ENCODE results near the gene TGIF2.

TGIF2 gene

DNA sequence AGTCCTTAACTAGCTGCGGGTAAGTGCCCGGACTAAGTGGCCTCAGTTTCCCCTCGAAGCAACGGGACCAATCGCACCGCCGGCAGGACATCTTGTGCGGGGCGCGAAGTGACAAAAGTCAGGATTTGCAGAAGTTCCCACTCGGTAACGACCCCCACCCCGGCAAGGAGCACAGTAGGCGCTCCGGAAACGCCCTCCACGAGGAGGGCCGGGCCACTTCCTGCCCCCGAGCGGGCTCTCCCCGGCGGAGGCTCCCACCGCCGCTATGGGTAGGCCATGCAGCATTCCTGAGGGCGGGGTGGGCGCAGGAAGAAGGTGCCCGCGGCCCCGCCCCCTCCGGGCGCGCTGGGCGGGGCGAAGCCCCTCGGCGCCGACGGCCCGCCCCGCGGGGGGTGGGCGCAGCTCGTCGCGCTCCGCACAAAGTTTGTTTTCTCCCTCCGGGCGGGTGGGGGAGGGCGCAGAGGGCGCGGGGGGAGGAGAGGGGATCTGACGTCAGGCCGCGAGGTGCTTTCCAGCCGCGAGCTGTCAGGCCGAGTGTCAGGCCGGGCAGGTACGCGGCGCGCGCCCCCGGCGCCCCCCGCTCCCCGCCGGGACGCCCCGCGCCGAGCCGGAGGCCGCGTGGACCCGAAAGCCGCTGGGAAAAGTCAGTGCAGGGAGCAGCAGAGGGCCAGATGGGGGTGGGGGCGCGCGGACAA, at the start of gene TGIF2:
TGIF2 (plus strand) TSS at position 495 of the 695 bp plus-strand sequence. CDS start 5,178 bp downstream, outside the sequence.
- in situ Hi-C loops (cut with MboI; ENCODE audit: low sequenced_read_pairs), result no loop called here

DNA sequence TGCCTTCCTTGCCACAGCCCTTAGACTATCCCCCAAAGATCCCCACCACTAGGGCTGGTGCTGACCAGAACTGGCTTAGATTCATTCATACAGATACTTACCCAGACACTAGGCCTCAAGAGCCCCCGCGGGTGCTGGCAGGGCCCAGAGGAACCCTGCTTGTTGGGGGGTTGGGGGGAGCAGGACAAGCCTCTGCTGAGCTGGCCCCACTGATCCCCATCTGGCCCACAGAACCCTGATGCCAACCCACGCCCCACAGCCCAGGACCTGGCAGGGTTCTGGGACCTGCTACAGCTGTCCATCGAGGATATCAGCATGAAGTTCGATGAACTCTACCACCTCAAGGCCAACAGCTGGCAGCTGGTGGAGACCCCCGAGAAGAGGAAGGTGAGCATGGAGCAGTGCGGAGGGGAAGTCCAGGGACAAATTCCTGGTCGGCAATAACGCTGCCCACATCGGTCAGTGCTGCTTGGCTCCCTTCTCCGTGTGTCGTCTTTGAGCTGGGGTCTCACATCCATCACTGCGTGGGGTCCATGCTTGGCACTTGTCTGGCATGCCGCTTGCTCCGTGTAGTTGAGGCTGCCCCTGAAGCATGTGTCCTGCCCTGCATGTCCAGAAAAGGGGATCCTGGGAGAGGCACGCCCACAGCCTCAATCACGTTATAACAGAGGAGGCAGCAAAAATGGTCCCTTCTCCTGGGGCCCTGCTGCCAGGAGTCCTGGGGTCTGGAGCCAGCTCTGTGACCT, 47.6 kb upstream of the TGIF2 start:
- in situ Hi-C loops (cut with MboI; ENCODE audit: low sequenced_read_pairs), result no loop called here

DNA sequence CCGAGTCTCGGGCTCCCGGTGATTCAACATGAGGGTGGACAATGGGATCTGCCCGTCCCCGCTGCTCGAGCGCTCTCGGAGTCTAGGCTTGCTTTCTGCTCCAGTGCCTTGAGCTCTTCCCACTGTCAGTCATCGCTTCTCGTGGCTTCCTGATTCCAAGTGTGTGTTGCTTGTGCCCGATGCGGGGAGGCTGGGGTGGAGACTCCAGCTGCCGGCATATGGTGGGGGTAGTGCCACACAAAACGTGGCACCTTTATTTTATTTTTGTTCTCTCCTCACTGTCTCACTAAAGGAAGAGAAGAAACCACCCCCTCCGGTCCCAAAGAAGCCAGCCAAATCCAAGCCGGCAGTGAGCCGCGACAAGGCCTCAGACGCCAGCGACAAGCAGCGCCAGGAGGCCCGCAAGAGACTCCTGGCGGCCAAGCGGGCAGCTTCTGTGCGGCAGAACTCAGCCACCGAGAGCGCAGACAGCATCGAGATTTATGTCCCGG, 46.8 kb upstream of the TGIF2 start:
- in situ Hi-C loops (cut with MboI; ENCODE audit: low sequenced_read_pairs), result no loop called here

DNA sequence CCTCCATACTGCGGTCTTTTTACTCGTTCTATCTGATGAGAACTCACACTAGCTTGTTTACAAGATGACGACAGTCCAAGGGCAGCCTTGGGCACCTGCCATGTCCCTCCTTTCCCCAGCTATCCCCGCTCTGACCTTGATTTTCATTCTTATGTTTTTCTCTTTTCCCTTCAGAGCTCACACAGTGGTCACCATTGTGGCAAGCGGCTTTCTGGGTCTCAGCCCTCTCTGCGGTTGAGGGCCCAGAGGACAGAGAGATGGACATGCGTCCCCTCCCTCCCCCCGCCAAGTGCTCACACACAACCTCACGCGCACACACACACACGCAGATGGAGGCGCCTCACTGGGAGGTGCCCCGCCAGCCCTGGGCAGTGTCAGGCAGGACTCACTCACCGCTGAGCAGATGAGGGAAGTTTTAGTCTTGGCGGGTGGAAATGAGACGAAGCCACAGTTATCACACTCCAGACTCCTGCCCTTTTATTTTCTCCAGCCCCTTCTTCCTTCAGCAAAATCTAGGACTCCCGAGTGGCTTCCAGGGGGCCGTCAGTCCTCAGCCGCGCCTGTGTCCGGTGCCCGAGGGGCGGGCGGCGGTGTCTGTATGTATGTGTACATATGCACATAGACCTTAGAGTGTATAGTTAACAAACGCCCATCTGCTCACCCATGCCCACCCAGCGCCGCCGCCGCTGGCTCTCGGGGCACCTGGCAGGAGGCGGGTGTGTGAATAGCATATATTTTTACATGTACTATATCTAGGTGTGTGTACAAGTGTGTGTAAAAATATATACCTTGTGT, 45.9 kb upstream of the TGIF2 start:
- in situ Hi-C loops (cut with MboI; ENCODE audit: low sequenced_read_pairs), result no loop called here

DNA sequence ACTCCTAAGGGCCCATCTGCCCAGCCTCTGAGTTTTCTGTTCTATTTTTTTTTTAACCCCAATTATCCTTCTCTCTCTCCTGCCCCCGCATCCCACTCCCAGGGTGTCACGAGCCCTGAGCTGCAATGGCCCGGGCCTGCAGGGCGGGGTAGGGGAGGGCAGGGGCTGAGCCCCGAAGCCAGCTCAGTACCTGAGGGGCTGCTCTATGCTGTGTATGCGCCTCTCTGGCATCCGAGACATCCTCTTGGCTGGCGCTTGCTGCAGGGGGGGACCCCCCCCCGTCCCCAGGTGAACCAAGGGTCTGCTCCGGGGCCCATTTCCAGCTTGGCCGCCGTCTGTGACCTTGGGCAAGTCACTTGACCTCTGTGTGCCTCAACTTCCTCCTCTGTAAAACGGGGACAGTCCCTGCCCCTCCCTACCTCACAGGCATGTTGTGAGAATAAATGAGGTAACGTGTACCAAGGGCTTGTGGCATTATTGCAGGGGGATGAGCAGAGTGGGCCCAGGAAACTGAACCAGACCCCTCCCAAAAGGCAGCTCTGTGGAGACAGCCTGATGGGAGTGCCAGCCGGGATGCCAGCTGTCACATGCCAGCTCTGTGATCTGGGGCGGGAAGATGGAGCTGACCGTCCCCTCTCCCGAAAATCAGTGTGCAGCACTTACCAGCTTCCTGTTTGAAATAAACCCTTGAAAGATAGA, 45.1 kb upstream of the TGIF2 start:
- in situ Hi-C loops (cut with MboI; ENCODE audit: low sequenced_read_pairs), result no loop called here

DNA sequence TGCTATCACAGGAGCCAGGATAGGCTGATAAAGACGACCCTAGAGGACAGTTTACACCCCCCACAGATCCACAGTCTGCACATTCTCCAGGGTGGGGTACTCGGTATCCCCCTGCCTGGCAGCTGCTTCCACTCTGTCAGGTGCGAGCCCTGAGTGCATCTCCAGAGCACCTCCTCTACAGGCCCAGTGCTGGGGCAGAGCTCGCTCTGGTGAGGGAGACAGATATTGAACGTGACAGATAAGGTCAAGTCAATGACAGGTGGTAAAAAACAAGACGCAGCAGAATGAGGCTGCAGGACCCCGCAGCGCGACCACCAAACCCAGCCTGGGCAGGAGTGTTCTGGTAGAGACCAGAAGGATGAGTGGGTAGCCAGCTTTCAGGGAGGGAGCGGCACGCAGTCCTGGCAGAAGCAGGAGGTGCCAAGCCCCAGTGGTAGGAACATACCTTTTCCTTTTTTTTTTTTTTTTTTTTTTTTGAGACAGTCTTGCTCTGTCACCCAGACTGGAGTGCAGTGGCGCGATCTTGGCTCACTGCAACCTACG, 44.5 kb upstream of the TGIF2 start:
- in situ Hi-C loops (cut with MboI; ENCODE audit: low sequenced_read_pairs), result no loop called here

DNA sequence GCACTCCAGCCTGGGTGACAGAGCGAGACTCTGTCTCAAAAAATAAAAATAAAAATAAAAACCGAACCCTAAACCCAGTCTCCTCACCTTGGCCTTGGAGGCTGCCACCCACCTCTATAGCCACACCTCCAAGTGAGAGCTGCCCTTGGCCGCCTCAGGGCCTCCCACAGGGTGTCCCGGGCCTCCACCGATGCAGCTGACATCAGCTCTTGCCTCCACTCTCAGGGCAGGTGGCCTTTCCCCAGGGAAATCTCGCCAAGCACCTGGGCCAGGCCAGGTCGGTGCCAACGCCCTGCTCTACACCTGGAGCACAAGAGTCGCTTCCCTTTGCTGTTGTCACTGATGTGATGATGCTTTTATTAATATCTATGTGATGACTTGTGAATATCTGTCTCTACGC, 41.0 kb upstream of the TGIF2 start:
- in situ Hi-C loops (cut with MboI; ENCODE audit: low sequenced_read_pairs), result no loop called here

DNA sequence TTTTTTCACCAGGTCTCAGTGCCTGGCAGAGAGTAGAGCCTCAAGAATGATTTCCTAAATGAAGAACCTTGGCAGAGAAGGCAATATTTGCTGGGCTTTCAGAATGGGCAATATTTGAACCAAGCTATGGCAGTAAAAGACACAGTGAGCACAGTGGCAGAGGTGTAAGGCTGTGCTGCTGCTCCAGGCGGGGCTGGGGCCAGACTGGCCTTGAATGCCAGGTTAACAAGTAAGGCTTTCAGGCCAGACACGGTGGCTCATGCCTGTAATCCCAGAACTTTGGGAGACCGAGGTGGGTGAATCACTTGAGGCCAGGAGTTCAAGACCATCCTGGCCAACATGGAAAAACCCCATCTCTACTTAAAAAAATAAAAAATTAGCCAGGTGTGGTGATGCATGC, 40.6 kb upstream of the TGIF2 start:
- in situ Hi-C loops (cut with MboI; ENCODE audit: low sequenced_read_pairs), result no loop called here

DNA sequence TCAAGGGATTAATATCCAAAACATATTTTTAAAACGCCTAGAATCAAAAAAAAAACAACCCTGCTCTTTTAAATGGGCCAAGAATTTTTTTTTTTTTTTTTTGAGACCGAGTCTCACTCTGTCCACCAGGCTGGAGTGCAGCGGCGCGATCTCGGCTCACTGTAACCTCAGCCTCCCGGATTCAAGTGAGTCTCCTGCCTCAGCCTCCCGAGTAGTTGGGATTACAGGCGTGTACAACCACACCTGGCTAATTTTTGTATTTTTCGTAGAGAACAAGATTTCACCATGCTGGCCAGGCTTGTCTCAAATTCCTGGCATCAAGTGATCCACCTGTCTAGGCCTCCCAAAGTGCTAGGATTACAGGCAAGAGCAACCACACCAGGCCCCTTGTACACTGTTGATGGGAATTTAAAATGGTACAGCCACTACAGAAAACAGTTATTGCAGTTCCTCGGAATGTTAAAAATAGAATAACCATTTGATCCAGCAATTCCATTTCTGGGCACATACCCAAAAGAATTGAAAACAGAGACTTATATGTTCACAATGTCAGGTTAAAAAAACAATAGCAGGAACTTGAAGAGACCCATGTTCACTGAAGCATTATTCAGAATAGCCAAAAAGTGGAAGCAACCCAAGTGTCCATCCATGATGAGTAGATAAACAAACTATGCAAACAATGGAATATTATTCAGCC, 35.2 kb upstream of the TGIF2 start:
- in situ Hi-C loops (cut with MboI; ENCODE audit: low sequenced_read_pairs), result no loop called here

DNA sequence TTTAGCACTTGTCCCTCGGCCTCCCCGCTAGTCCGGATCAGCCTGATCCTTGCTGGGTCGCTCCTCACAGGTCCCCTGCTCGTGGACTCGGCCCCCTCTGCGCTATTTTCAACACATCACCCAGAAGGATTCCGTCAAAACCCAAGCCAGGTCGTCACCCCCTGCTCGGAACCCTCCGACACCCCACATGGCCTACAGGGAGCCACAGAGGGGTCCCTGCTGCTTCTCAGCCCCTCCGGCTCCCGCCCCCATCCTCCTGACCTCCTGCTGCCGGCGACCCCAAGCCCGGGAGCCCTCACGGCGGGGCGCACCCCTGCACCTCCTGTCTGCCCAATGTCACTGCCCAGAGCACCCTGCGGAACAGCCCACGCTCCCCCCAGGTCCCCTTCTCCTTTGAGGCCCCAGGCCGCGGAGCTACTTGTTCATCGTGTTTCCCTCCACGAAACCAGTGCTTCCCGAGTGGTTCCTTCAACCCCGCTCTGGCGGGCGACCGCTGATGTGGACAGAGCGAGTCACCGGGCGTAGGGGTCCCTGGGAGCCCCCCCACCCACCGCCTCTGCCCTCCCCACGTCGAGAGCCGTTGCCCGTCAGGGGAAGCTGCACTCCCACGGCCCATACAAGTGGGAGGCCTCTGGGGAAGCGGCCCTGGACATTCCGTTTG, 32.7 kb upstream of the TGIF2 start:
- in situ Hi-C loops (cut with MboI; ENCODE audit: low sequenced_read_pairs), result no loop called here

DNA sequence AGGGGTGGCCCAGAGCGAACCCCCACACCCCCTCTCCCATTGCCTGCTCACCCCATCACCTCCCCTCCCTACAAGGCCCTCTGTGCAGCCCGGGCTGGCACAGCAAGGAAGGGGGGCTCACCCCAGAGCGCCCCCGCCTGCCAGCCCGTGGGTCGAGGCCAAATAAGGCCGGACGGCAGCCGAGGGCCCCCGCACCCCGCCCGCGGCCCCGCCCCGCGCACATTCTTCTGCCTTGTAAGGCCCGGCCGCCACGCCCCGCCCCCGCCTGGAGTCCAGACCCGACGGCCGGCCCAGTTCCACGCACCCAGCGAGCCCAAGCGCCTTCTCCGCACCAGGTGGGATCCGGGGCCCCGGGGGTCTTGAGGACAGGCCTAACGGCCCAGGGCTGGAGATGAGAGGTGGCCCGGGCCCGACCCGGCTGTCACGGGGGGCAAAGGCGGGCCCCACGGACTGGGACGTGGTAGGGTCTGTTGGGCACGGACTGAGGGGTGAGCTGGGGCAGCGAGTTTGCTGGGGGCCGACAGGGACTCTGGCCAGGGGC, 32.1 kb upstream of the TGIF2 start, which contains the start of gene MYL9:
MYL9 (plus strand) TSS at position 293 of the 541 bp plus-strand sequence. CDS start 3,366 bp downstream, outside the sequence.
- in situ Hi-C loops (cut with MboI; ENCODE audit: low sequenced_read_pairs), result no loop called here

DNA sequence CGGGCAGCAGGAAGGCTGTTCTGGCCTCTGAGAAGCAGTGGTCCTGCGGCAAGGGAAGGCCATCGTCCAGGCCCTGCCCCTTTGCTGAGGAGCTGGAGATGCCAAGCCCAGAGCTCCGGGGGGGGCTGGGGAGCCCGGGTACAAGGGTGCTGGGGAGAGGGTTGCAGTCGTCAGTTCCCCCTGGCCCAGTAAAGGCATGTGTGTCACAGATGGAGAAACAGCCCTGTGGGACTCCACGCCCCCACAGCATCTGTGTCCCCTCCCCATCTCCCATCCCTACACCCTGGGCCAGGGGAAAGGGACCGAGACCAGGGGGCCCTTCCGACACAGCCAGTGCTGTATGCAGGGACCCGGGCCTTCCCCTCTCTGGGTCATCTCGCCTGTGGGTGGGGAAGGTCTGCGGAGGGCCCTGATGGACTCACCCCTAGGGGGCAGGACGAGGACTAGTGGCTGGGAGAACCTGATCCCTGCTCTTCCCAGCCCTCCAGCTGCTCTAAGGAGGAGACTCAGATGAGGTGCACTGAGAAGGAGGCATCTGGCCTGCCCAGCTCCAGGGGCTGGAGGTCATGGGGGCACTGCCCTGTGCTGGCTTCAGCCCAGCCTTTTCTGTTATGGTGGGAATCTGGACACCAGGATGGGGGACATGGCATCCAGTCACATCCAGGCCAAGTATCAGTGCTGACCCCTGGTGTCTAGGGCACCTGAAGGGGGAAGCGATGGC, 31.5 kb upstream of the TGIF2 start:
- in situ Hi-C loops (cut with MboI; ENCODE audit: low sequenced_read_pairs), result no loop called here

DNA sequence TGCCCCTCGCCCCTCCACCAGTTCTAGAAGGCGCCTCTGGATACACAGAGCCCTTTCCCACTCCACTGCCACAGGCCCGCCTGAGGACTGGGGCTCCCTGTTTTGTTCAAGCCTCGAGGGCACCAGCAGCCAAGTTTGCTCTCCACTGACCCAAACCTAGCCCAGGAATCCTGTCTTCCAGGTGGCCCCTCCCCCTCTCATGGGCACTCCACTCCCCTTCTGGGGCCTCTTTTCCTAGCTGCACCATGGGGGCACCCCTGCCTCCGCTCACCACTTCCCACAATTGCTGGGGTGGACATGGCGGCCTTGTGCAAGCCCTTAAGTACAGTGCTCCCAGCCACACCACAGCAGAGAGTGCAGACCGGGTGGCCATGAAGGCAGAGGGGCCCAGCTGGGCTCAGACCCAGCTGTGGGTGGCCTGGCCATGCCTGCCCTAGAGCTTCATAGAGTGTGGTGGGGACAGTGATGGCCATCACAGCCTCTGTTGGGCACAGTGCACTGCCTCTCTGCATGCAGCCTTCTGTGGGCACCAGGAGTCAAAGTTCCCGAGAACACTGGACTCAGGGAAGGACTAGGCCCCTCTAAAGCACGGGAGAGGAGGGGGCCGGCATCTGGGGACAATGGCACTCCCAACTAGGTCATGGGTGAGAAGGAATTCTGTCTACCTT, 30.7 kb upstream of the TGIF2 start:
- in situ Hi-C loops (cut with MboI; ENCODE audit: low sequenced_read_pairs), result no loop called here

DNA sequence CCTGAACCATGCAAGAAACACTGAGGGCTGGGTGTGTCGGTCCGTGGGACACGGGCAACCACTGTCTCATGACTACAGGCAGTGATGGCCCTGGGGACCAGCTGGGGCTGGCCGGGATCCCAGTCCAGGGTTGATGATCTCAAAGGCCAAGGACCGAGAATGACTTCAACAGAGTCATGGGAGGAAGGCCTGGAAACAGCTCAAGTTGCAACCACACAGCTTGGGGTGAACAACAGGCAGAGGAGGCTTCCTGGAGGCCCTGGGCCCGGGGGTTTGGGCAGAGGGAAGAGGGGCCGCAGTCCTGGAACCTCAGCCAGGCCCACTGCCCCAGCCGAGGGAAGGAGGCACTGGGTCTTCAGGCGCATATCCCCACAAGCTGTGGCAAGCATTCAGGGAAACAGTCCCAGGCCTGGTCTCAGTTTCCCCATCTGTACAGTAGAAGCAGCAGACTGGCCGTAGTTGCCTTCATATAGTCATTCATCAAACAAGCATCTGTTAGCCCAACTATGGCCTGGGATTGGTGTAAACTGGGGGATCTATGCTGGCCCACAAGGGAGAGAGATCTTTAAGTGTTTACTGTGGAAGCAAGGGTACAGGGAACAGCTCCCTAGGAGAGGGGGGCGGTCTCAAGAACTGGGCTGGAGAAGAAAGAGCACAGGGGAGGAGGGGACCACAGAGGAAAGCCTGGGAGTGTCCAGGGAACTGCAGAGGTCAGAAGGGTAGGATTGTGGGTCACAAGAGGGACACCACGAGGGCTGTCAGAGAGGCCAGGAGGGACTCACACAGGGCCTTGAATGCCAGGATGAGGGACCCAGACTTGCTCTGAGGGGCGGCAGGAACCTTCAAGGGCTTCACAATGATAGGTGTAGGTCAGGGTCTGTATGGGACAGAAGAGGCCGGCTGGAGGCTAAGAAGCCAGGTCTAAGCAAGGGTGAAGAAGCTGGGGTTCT, 29.9 kb upstream of the TGIF2 start:
- in situ Hi-C loops (cut with MboI; ENCODE audit: low sequenced_read_pairs), result no loop called here

DNA sequence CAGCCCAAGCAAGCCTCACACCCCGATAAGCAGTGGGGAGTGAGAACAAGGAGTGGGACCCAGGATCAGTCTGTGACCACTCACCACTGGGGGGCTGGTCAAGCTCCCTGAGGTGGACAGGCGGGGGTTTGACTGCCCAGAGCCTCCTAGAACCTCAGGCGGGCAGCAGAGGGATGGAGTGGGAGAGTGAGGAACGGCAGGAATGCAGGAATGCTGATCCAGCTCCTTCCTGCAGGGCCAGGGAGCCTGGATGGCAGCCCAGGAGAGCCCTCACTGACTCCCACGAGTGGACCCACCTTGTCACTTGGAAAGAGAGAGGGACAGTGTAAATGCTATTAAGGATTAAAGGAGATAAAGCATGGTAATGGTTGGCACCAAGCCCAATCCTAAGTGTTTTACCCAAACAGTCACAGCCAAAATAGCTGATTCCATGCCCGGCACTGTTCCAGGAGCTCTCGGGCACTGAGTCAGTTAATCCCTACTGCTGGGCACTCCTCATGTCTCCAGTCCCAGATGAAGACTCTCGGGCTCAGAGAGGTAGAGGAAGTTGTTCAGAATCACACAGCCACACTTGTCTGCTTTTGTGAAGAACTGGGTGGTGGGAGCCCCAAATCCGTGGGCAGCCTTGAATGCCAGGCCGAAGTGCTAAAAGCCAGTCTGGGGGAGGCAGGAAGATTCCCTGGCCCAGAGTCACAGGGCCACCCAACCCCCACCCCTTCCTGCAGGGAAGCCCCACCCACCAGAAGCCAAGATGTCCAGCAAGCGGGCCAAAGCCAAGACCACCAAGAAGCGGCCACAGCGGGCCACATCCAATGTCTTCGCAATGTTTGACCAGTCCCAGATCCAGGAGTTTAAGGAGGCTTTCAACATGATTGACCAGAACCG, 29.0 kb upstream of the TGIF2 start:
- in situ Hi-C loops (cut with MboI; ENCODE audit: low sequenced_read_pairs), result no loop called here

All from HL-60/S4 treated with retinoic acid at 250 ng/mL for 4 days and 3 days (cell line).